Stimulated activated CD4-positive, alpha-beta T cell treated with anti-CD3 and anti-CD28 coated beads, Interleukin-15, amount 100 ng/mL, for 48 hours (primary cell): ENCODE data around the gene ZNF181.
A peak's percentile ranks its signal among the peaks of the same experiment; 100 is the strongest.
"Not testable (repeated sequence)": the region's sequence is repeated elsewhere in the genome, so short reads cannot be mapped to it uniquely, and the experiment has no call there.

Experiments used
- DNase-seq, 2 donors: peaks; one replicate each; pipeline ENCODE4 v3.0.0-alpha.2; 2020; ENCODE audit warnings: low read depth in 2 of 2

ZNF181 gene

GRCh38 chr19:34733746-34734536 is at the start of gene ZNF181:
Gene ZNF181 (plus strand): TSS chr19:34734243. CDS start chr19:34735038, 795 bp downstream.
- peak; percentile 75 to 76 for DNase-seq

GRCh38 chr19:34685266-34685665 is 48.8 kb upstream of the ZNF181 start:
- not testable (repeated sequence) for DNase-seq

DNA sequence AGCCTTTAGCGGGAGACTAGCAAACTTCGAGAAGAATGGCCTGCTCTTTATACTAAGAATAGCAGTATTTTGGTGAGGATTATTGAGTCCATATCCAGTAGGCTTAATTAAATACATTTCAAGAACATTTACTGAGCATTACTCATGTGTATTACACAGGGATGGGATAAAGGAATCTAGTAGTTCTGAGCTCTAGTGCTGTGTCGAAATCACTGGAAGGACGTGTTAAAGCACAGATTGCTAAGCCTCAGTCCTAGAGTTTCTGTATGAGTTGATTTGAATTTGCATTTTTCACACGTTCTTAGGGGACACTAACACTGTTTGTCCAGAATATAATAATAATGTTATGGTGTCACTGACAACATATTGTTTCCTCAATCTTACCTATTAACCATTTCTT is 47.6 kb upstream of the ZNF181 start:
- no peak for DNase-seq

GRCh38 chr19:34687348-34687747 is 46.7 kb upstream of the ZNF181 start:
- no peak for DNase-seq

GRCh38 chr19:34688592-34688991 is 45.5 kb upstream of the ZNF181 start:
- no peak for DNase-seq

- DNase-seq = no peak
These were observed 43.7 kb upstream of the ZNF181 start for GRCh38 chr19:34690372-34690771.

DNA sequence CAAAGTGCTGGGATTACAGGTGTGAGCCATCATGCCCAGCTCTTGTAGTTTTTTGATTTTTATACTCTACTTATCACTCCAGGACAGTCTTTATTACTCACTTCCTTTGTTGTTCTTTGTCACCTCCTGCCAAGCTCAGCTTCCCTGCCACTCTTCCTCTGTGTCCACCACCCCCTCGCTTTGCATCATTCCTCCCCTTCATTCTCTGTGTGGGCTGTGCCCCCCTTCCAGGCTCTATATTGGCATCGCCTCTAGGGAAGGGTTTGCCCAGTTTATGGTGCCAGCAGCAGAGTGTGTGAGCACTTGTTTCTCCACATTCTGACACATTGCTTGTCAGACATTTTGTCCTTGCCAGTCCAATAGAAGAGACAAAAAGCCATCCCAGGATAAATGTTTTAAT is 41.5 kb upstream of the ZNF181 start:
- no peak for DNase-seq

DNA sequence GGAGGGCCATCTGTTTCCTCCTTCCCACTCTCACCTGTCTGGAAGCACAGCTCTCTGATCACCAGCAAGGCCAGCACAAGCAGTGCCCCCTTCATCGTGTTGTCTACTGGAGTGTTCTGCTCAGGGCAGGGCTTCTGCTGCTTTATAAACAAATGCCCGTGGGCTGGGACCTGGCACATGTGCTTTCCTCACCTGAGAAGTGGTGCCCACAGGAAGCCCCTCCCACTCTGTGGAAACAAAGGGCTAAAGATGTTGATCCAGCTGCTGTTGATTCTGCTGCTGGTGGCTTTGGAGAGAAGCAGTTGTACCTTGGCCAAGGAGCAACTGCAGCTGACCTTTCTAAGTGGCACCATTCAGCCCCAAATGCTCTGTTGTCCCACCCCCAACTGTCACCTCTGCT is 26.4 kb upstream of the ZNF181 start:
- DNase-seq = no peak

DNA sequence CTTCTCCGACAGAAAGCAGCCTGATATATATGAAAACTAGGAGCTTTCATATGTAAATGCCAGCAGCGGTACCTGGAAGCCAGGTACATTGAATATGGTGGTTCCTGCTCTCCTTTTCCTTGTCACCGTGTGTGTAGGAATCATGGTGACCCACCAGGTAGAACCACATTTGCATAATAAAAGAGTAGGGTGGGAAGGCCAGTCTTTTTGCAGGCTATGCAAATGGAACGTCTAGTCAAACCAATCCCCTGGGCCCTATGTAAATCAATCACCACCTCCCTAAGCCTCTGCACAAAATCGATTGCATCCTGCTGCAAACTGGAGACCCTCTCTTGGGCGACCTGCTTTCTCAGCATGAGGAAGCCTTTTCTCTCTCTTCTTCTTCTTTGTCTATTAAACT is 22.2 kb upstream of the ZNF181 start:
- no peak for DNase-seq

- DNase-seq = peak in 1 of 2 donors; percentile 31
These were observed 21.4 kb upstream of the ZNF181 start for GRCh38 chr19:34712395-34713261.

DNA sequence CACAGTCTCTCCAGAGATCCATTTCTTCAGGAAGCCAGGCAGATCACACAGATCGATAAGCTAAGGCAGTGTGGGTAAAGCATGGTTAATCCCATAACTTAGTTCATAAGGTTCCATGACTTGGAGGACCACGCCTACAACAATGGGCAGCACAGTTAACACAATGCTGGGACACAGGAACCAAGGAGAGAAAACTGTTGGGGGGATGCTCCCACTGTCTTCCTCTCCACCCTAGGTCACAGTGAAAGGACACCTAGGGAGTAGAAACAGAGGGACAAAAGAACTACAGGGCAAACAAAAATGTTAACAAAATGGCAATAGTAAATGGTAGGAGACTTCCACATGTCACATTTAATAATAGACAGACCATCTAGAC is 20.8 kb upstream of the ZNF181 start:
- DNase-seq = no peak

- no peak for DNase-seq
These were observed 18.7 kb upstream of the ZNF181 start for GRCh38 chr19:34715357-34715756.

GRCh38 chr19:34722353-34722752 is 11.7 kb upstream of the ZNF181 start:
- no peak for DNase-seq

DNA sequence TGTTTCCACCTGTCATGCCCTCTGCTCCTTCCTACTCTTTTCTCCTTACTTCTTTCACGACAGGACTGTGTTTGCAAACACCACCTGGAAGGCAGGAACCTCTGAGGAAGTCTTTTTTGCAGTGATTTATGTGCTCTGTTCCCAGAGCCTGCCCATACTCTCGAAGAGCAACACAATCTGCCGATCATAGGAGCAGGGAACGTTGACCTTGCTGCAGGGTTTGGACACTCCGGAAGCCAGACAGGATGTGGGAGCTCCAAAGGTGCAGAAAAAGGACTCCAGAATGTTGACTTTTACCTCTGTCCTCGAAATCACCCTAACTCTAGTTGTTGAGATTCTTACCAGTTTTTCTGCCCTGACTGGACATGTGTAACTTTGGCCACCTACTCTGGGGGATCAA is 8.6 kb upstream of the ZNF181 start:
- no peak for DNase-seq

DNA sequence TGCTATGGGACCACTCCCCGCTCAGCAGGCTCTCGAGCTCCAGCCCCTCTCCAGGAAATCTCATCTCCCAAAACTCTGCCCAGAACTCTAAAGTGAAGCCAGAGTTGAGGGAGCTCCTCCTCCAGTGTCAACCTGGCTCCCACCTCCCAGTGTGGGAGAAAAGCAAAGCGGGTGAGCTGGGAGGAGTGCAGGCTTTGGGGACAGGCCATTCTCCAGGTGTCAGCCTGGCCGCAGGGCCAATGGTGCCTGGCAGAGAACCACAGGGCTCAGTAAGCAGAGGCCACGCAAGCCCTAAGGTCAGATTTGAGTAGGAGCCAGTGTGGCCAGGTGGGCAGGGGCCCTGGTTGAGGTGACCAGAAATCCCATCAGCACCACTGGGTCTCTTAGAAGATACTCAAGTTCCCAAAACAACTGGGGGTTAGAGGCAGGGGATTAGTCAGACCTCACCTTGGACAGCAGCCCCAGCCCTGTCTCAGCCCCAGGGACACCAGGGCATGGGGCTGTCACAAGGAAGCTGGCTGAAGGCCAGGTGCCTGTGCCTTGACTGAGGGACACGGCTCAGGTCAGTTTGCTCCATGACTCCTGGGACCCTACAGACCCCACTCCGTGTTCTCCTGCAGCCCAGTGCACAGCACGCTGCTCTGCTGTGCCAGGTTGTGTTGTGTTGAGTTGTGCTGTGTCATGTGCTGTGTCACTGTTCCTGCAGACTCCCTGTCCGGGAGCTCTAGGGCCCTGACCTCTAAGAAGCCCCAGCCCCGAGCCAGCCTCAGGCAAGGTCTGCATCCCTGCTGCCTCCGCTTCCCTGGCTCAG is 2.8 kb upstream of the ZNF181 start:
- no peak for DNase-seq

DNA sequence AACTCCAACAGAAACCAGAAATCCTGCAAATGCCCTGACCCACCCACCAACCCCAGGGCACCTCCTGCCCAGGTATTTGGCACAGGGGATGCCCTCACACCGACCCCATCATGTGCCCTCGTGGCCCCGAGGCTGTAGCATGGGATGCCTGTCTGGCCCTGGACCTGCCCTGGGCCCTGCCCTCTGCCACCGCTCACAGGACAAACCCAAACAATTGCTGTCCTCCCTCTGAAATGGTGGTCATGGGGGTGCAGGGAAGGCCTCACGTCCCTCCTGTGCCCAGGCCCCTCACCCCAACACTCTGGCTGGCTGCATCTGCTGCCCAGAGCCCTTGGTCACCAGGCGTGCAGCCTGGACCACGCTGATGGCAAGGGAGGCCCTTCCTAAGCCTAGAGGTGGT is 2.1 kb upstream of the ZNF181 start:
- no peak for DNase-seq

DNA sequence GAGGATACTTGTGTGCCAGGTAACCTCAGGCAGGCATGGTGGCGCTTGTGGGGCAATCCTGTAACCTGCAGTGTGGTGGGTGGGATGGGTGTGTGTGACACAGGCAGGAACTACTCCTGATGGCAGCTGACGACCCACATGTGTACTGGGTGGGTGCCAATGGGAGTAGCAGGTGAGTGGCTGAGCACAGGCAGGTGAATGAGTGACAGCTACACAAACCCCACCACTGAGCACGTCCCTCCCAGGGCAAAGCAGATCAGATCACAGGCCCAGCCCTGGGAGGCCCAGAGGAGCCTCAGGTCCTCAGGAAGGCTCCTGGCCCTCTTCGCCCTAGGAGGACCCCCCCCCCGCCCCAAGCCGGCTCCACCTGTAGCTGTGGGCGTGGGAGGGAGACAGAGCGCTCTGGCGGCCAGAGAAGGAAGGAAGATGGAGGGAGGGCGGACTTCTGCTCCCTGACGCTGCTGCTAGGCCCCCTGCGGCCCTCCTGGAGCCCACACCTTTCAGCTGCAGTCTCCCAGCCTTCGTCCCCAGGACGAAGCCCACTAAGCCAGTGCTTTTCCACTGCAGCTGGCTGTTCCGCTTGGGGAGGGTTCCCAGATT is 1.3 kb upstream of the ZNF181 start:
- no peak for DNase-seq

GRCh38 chr19:34733266-34733745 is 737 bp upstream of the ZNF181 start:
- no peak for DNase-seq

- peak in 1 of 2 donors; percentile 47 for DNase-seq
These were observed 577 bp downstream of the ZNF181 start for GRCh38 chr19:34734537-34735103.

- DNase-seq = no peak
These were observed 11.1 kb downstream of the ZNF181 start for GRCh38 chr19:34744896-34745690.
